Caco-2 (cell line): ENCODE results near the gene ZPBP2. TPM values are rescaled to one million over a fixed set of nuclear protein-coding genes. Genes with fewer than 3 reads are reported as not detected.

Experiments used
- BruUV-seq: library from RNA; stranded (reverse); fragments of 400-500 nt; replicated peaks from 2 replicates; lab custom pipeline; 2021; lab: Mats Ljungman, UMichigan
- CTCF ChIA-PET: fragments of 300-600 bp; sonication (Branson Sonifier 250); formaldehyde crosslinking; loops from one replicate; lab custom pipeline; 2022; ENCODE audit warnings: antibody characterized with exemption; lab: Charles Lee
- POLR2A ChIA-PET: fragments of 300-600 bp; sonication (Branson Sonifier 250); formaldehyde crosslinking; loops from one replicate; lab custom pipeline; 2022; ENCODE audit warnings: antibody characterized with exemption; lab: Charles Lee
- DNase-seq, 2 experiments: peaks; one replicate each; pipeline versions ENCODE4 v3.0.0 to v3.0.0-alpha.2; 2020 to 2022
- H3K27me3 ChIP-seq: replicated peaks from 2 replicates; pipeline ENCODE4 v1.6.0; 2011; ENCODE audit warnings: low read length; ENCODE audit not compliant: control insufficient read depth, insufficient read depth
- H3K36me3 ChIP-seq: 2 replicates; pipeline ENCODE4 v1.5.1; 2011; ENCODE audit warnings: low read length; ENCODE audit not compliant: control insufficient read depth, insufficient read depth
- H3K4me1 ChIP-seq: fragments of 250-450 bp; sonication (Bioruptor Pico); 2 replicates; pipeline ENCODE4 v1.5.1; 2020; ENCODE audit warnings: mild to moderate bottlenecking
- H3K4me3 ChIP-seq: 2 replicates; pipeline ENCODE4 v1.5.1; 2011; ENCODE audit warnings: low read depth, mild to moderate bottlenecking, control low read depth, low read length
- H3K9me3 ChIP-seq: fragments of 250-450 bp; sonication (Bioruptor Pico); 2 replicates; pipeline ENCODE4 v1.5.1; 2020; ENCODE audit warnings: mild to moderate bottlenecking, moderate library complexity
- H3K27ac Mint-ChIP-seq: one replicate; pipeline ENCODE4 v1.8.0; 2022; ENCODE audit warnings: mixed read lengths; ENCODE audit not compliant: unreplicated experiment
- H3K27me3 Mint-ChIP-seq: one replicate; pipeline ENCODE4 v1.8.0; 2022; ENCODE audit warnings: mixed read lengths; ENCODE audit not compliant: insufficient read depth, unreplicated experiment
- H3K36me3 Mint-ChIP-seq: one replicate; pipeline ENCODE4 v1.8.0; 2022; ENCODE audit warnings: mild to moderate bottlenecking, mixed read lengths; ENCODE audit not compliant: insufficient read depth, unreplicated experiment
- H3K4me1 Mint-ChIP-seq: one replicate; pipeline ENCODE4 v1.8.0; 2022; ENCODE audit warnings: low read depth, mixed read lengths; ENCODE audit not compliant: unreplicated experiment
- H3K4me3 Mint-ChIP-seq: one replicate; pipeline ENCODE4 v1.8.0; 2022; ENCODE audit warnings: mild to moderate bottlenecking, moderate library complexity, mixed read lengths; ENCODE audit not compliant: unreplicated experiment
- H3K9me3 Mint-ChIP-seq: one replicate; pipeline ENCODE4 v1.8.0; 2022; ENCODE audit warnings: mixed read lengths; ENCODE audit not compliant: unreplicated experiment
- intact Hi-C: fragments of 100-400 bp; cut with micrococcal nuclease; formaldehyde crosslinking; loops from one replicate; pipeline ENCODE4 v1.10.0; 2022; ENCODE audit not compliant: unreplicated experiment
- total RNA-seq: library from RNA; stranded (reverse); gene quantifications from 2 replicates; pipeline ENCODE4 v1.2.3, GENCODE V29; 2022
- TF ChIP-seq, protein P1 (sequence below), 2 experiments: fragments of 200-600 bp in 1 of 2; IDR thresholded peaks; 1 replicate in 1 of 2; 2 replicates in 1 of 2; pipeline versions ENCODE4 v1.5.1 to v1.8.0; 2011 to 2022; ENCODE audit warnings: antibody characterized with exemption in 1 of 2, control low read depth in 1 of 2, inconsistent platforms in 1 of 2, low read depth in 1 of 2, low read length in 1 of 2, mild to moderate bottlenecking in 1 of 2, moderate library complexity in 1 of 2; ENCODE audit not compliant: insufficient read depth in 1 of 2, severe bottlenecking in 1 of 2, unreplicated experiment in 1 of 2

The ZPBP2 gene
- total RNA-seq, 1 experiment from 2014 or later = not detected

DNA sequence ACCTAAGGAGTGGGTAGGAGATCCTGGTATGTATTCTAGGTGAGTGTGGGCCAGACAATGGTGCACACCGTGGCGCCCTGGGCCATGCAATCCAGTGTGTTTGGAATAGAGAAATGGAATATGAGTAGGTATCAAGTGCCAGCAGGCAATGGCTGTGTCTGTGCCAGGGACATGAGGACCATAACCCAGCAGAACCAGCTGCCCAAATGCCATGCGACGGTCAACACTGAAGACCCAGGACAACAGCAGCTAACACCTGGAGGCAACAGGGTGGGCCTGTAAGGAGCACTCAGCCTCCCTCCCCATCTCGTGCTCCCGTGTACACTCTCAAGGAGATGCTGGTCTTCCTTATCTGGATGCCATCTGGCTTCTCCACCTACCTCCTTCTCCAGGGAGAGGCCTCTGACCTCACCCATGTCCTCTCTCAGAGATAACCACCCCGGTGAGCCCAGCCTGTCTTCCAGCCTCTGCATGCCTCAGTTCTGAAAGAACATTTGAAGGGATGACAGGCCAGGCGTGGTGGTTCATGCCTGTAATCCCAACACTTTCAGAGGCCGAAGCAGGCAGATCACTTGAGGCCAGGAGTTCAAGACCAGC, 51.2 kb downstream of the ZPBP2 start:
- H3K27ac Mint-ChIP-seq = peak overlapping the region; percentile 39

DNA sequence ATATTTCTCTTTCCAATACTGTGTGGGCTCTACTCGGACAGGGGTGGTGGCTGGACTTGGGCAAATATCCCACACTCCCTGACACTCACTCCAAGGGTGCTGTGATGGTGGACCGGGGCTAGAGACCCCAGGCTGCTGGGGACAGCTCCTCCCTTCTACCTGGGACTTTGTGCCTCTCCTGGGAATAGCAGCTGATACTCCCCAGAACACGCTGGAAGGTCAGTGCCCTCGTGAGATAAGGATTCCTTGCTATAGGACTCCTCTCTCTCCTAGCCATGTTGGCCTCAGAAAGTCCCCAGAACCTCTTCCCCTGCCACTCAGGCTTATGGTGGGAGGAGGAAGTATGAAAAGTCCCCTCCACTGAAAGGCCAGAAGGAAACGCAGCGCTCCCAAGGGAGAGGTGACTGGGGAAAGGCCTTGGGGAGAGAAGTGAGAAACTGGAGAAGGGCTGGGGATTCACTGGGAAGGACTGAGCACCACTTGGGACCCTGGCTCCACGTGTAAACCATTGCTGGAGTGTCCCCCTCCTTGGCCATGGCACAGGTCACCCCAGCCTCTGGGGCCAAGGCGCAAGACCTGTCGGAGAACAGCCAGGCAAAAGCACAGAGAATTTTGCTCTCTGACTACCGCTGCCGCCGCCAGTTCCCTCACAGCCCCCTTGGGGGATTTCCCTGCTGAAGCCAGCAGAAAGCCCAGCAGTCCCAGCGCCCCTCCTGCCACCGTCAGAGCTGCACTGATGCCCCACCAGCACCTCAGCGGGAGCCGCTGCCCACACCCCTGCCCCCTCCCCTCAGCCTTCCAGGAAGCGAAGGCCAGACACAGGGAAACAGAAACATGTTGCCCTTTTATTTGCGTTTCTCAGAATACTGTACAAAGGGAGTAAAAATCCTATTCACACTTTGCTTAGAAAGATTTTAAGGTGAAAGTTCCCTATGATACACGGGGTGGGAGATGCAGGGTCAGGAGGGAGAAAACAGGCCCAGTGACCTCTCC, 52.5 kb downstream of the ZPBP2 start:
- intact Hi-C loops = no loop called here
- POLR2A ChIA-PET = interaction anchor here (0.5 kb wide), 1 partner anchor 32 kb away, joined by 3 read pairs; no protein-coding TSS in a partner anchor
- TF ChIP-seq, protein P1, sequence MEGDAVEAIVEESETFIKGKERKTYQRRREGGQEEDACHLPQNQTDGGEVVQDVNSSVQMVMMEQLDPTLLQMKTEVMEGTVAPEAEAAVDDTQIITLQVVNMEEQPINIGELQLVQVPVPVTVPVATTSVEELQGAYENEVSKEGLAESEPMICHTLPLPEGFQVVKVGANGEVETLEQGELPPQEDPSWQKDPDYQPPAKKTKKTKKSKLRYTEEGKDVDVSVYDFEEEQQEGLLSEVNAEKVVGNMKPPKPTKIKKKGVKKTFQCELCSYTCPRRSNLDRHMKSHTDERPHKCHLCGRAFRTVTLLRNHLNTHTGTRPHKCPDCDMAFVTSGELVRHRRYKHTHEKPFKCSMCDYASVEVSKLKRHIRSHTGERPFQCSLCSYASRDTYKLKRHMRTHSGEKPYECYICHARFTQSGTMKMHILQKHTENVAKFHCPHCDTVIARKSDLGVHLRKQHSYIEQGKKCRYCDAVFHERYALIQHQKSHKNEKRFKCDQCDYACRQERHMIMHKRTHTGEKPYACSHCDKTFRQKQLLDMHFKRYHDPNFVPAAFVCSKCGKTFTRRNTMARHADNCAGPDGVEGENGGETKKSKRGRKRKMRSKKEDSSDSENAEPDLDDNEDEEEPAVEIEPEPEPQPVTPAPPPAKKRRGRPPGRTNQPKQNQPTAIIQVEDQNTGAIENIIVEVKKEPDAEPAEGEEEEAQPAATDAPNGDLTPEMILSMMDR (IDR thresholded peaks at IDR 0.05; ENCODE audit: insufficient read depth in 1 of 2, low read depth in 1 of 2, low read length in 1 of 2, severe bottlenecking in 1 of 2, unreplicated experiment in 1 of 2) = no peak

More for the DNA sequence above, 51.2 kb downstream of the ZPBP2 start:
- H3K4me3 Mint-ChIP-seq = no peak overlapping the region
- peaks cover 3% of the 10 kb centered on the region for H3K36me3 ChIP-seq
- intact Hi-C loops = no loop called here
- ChIA-PET CTCF (no interaction called here), POLR2A (interaction anchor here (0.5 kb wide), 1 partner anchor 444 kb away, joined by 4 read pairs; no protein-coding TSS in a partner anchor)
- H3K4me1 Mint-ChIP-seq = peaks cover 20% of the 10 kb centered on the region
- no peak for DNase-seq
- H3K36me3 Mint-ChIP-seq = peaks cover 42% of the 10 kb centered on the region
- H3K27me3 ChIP-seq = no peaks in the 10 kb centered on the region
- TF ChIP-seq, protein P1 (IDR thresholded peaks at IDR 0.05; ENCODE audit: insufficient read depth in 1 of 2, low read depth in 1 of 2, low read length in 1 of 2, severe bottlenecking in 1 of 2, unreplicated experiment in 1 of 2) = no peak
- H3K4me1 ChIP-seq = peaks cover 27% of the 10 kb centered on the region
- H3K4me3 ChIP-seq = no peak overlapping the region
- no peaks in the 10 kb centered on the region for H3K9me3 ChIP-seq
- H3K27me3 Mint-ChIP-seq = no peaks in the 10 kb centered on the region
- no peaks in the 10 kb centered on the region for H3K9me3 Mint-ChIP-seq
- no TSS peak for BruUV-seq

DNA sequence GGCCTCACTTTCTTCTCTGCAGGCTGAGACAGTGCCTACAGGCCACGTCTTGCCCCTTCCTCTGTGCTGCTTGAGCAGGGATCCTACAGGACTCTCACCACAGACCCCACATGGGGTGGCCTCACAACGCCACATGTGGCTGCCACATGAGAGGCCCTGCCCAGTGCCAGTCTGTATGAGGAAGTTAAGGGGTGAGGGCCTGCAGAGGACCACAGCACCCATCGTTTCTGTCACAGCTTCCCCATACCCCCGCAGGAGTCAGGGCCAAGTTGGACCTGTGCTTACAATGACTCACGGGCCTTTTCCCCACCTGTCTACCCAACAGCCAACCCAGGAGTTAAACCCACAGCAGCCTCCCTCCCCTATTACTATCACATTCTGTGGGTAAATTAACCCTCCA, 53.3 kb downstream of the ZPBP2 start:
- Histone ChIP-seq H3K4me1 (peaks cover 24% of the 10 kb centered on the region), H3K27me3 (no peaks in the 10 kb centered on the region), H3K9me3 (no peaks in the 10 kb centered on the region), H3K4me3 (no peak overlapping the region), H3K36me3 (peaks cover 3% of the 10 kb centered on the region)
- Mint-ChIP-seq H3K4me1 (peaks cover 20% of the 10 kb centered on the region), H3K36me3 (peaks cover 41% of the 10 kb centered on the region), H3K4me3 (no peak overlapping the region), H3K27me3 (no peaks in the 10 kb centered on the region), H3K9me3 (no peaks in the 10 kb centered on the region), H3K27ac (no peak overlapping the region)
- ChIA-PET POLR2A (no interaction called here), CTCF (no interaction called here)
- TF ChIP-seq, protein P1 (IDR thresholded peaks at IDR 0.05; ENCODE audit: insufficient read depth in 1 of 2, low read depth in 1 of 2, low read length in 1 of 2, severe bottlenecking in 1 of 2, unreplicated experiment in 1 of 2) = no peak
- BruUV-seq = TSS peak; percentile 88
- DNase-seq = no peak
- intact Hi-C loops = no loop called here

More for the DNA sequence above, 52.5 kb downstream of the ZPBP2 start:
- no peak overlapping the region for H3K4me3 ChIP-seq
- Mint-ChIP-seq H3K27ac (no peak overlapping the region), H3K9me3 (no peaks in the 10 kb centered on the region), H3K36me3 (peaks cover 42% of the 10 kb centered on the region), H3K27me3 (no peaks in the 10 kb centered on the region), H3K4me3 (no peak overlapping the region), H3K4me1 (peaks cover 20% of the 10 kb centered on the region)
- BruUV-seq = no TSS peak
- peaks cover 24% of the 10 kb centered on the region for H3K4me1 ChIP-seq
- no peaks in the 10 kb centered on the region for H3K27me3 ChIP-seq
- CTCF ChIA-PET = no interaction called here
- no peaks in the 10 kb centered on the region for H3K9me3 ChIP-seq
- peaks cover 3% of the 10 kb centered on the region for H3K36me3 ChIP-seq
- no peak for DNase-seq
